RWPE2 (cell line): Measurements from ENCODE around the gene NMRK1.
A peak's percentile ranks its signal among the peaks of the same experiment; 100 is the strongest.

Experiments
- ATAC-seq: fragments of 200-7000 bp; cut with Tn5 transposase; 3 replicates; pipeline ENCODE4 v1.9.1; 2021; ENCODE audit warnings: low read depth
- DNase-seq: peaks from one replicate; pipeline ENCODE4 v3.0.0-alpha.2; 2020; ENCODE audit warnings: low spot score
- H3K27ac ChIP-seq: fragments of 450-650 bp; 2 replicates; pipeline ENCODE4 v1.5.1; 2017; ENCODE audit warnings: mild to moderate bottlenecking; ENCODE audit not compliant: poor library complexity, severe bottlenecking
- H3K27me3 ChIP-seq: fragments of 250-450 bp; sonication (Bioruptor Pico); 2 replicates; pipeline ENCODE4 v1.5.1; 2021; ENCODE audit warnings: mild to moderate bottlenecking, moderate library complexity; ENCODE audit not compliant: insufficient read depth, poor library complexity, severe bottlenecking
- H3K36me3 ChIP-seq: fragments of 250-450 bp; sonication (Bioruptor Pico); 2 replicates; pipeline ENCODE4 v1.5.1; 2020; ENCODE audit warnings: low read depth, mild to moderate bottlenecking, moderate library complexity
- H3K4me1 ChIP-seq: fragments of 250-450 bp; sonication (Bioruptor Pico); 2 replicates; pipeline ENCODE4 v1.5.1; 2021; ENCODE audit warnings: mild to moderate bottlenecking, moderate library complexity; ENCODE audit not compliant: insufficient read depth, poor library complexity, severe bottlenecking
- H3K4me3 ChIP-seq: fragments of 250-450 bp; sonication (Bioruptor Pico); 2 replicates; pipeline ENCODE4 v1.5.1; 2021; ENCODE audit warnings: mild to moderate bottlenecking, moderate library complexity; ENCODE audit not compliant: severe bottlenecking
- H3K9me3 ChIP-seq: fragments of 250-450 bp; sonication (Bioruptor Pico); 2 replicates; pipeline ENCODE4 v1.5.1; 2021; ENCODE audit warnings: mild to moderate bottlenecking, moderate library complexity; ENCODE audit not compliant: severe bottlenecking
- CTCF ChIP-seq: fragments of 450-650 bp; IDR thresholded peaks from one replicate; pipeline ENCODE4 v1.5.1; 2017; ENCODE audit warnings: mild to moderate bottlenecking, moderate library complexity; ENCODE audit not compliant: poor library complexity, severe bottlenecking

NMRK1 gene

GRCh38 chr9:75027187-75028107 lies 60.5 kb downstream of the NMRK1 start:
- DNase-seq (peak; percentile 49), ATAC-seq (peak; percentile 34)
- Histone ChIP-seq H3K36me3 (peaks cover 7% of the 10 kb centered on the region; the same call in 1 of the 2 replicates), H3K4me3 (peak overlapping the region; percentile 58), H3K9me3 (no peaks in the 10 kb centered on the region), H3K4me1 (peaks cover 18% of the 10 kb centered on the region), H3K27me3 (no peaks in the 10 kb centered on the region), H3K27ac (peak overlapping the region; percentile 65)
- no peak for TF ChIP-seq CTCF

- no peaks in the 10 kb centered on the region for H3K27me3 ChIP-seq
- ATAC-seq (no peak), DNase-seq (no peak)
- peaks cover 29% of the 10 kb centered on the region for H3K4me1 ChIP-seq
- peaks cover 15% of the 10 kb centered on the region; the same call in 1 of the 2 replicates for H3K36me3 ChIP-seq
- no peaks in the 10 kb centered on the region for H3K9me3 ChIP-seq
- no peak overlapping the region for H3K27ac ChIP-seq
- no peak for TF ChIP-seq CTCF
- H3K4me3 ChIP-seq = no peak overlapping the region
Observed at GRCh38 chr9:75023846-75024245, 64.1 kb downstream of the NMRK1 start.

- no peak for DNase-seq
- no peak for ATAC-seq
- TF ChIP-seq CTCF = no peak
- H3K36me3 ChIP-seq = peaks cover 16% of the 10 kb centered on the region
- no peak overlapping the region for H3K4me3 ChIP-seq
- H3K4me1 ChIP-seq = peaks cover 12% of the 10 kb centered on the region
- no peaks in the 10 kb centered on the region for H3K27me3 ChIP-seq
- H3K9me3 ChIP-seq = no peaks in the 10 kb centered on the region
- no peak overlapping the region for H3K27ac ChIP-seq
Observed at GRCh38 chr9:75019654-75020053, 68.3 kb downstream of the NMRK1 start.

GRCh38 chr9:75019022-75019421 lies 68.9 kb downstream of the NMRK1 start:
- Histone ChIP-seq H3K4me3 (no peak overlapping the region), H3K36me3 (peaks cover 19% of the 10 kb centered on the region), H3K27ac (no peak overlapping the region), H3K9me3 (no peaks in the 10 kb centered on the region), H3K4me1 (peaks cover 11% of the 10 kb centered on the region), H3K27me3 (no peaks in the 10 kb centered on the region)
- no peak for TF ChIP-seq CTCF
- ATAC-seq (no peak), DNase-seq (no peak)

GRCh38 chr9:75017378-75017777 lies 70.6 kb downstream of the NMRK1 start:
- ATAC-seq (no peak), DNase-seq (no peak)
- no peaks in the 10 kb centered on the region for H3K27me3 ChIP-seq
- no peak overlapping the region for H3K27ac ChIP-seq
- no peak overlapping the region for H3K4me3 ChIP-seq
- H3K4me1 ChIP-seq = peaks cover 11% of the 10 kb centered on the region
- no peaks in the 10 kb centered on the region for H3K9me3 ChIP-seq
- no peak for TF ChIP-seq CTCF
- H3K36me3 ChIP-seq = peaks cover 26% of the 10 kb centered on the region
